OCI-LY1 (cell line): ENCODE data around the gene SPACA4.

ENCODE experiments used
- H2AFZ ChIP-seq: fragments of 200-600 bp; sonication (generic), shearing (Covaris generic); 2 replicates; pipeline ENCODE4 v1.6.0; 2014; ENCODE audit warnings: antibody characterized with exemption, mild to moderate bottlenecking, low read length
- H3F3A ChIP-seq: fragments of 200-600 bp; sonication (generic), shearing (Covaris generic); 2 replicates; pipeline ENCODE4 v1.6.0; 2014; ENCODE audit warnings: mild to moderate bottlenecking, antibody characterized with exemption, low read length, moderate library complexity; ENCODE audit not compliant: insufficient read depth
- H3K27ac ChIP-seq: fragments of 200-600 bp; sonication (generic); 2 replicates; pipeline ENCODE4 v1.5.1; 2014; ENCODE audit warnings: low read length, mixed run types, mild to moderate bottlenecking, low read depth; ENCODE audit not compliant: poor library complexity, severe bottlenecking
- H3K27me3 ChIP-seq: fragments of 200-600 bp; sonication (generic); 2 replicates; pipeline ENCODE4 v1.6.0; 2014; ENCODE audit warnings: antibody characterized with exemption, mild to moderate bottlenecking, low read length, moderate library complexity; ENCODE audit not compliant: insufficient read depth
- H3K36me3 ChIP-seq: fragments of 200-600 bp; sonication (generic); 2 replicates; pipeline ENCODE4 v1.6.1; 2014; ENCODE audit warnings: mild to moderate bottlenecking, antibody characterized with exemption, low read length, moderate library complexity, mixed read lengths; ENCODE audit not compliant: insufficient read depth
- H3K4me1 ChIP-seq: fragments of 200-600 bp; sonication (generic); 2 replicates; pipeline ENCODE4 v1.5.1; 2014; ENCODE audit warnings: mild to moderate bottlenecking, low read length, moderate library complexity; ENCODE audit not compliant: insufficient read depth, severe bottlenecking
- H3K4me2 ChIP-seq: fragments of 200-600 bp; sonication (generic), shearing (Covaris generic); 2 replicates; pipeline ENCODE4 v1.6.1; 2014; ENCODE audit warnings: low read length
- H3K4me3 ChIP-seq: fragments of 200-600 bp; sonication (generic); 2 replicates; pipeline ENCODE4 v1.5.1; 2014; ENCODE audit warnings: low read length, low read depth, mild to moderate bottlenecking, mixed read lengths; ENCODE audit not compliant: poor library complexity, severe bottlenecking
- H3K79me2 ChIP-seq: fragments of 200-600 bp; shearing (Covaris generic); 2 replicates; pipeline ENCODE4 v1.6.1; 2016; ENCODE audit warnings: mixed run types, low read length, mixed read lengths; ENCODE audit not compliant: insufficient read depth
- H3K9ac ChIP-seq: fragments of 200-600 bp; sonication (generic), shearing (Covaris generic); 2 replicates; pipeline ENCODE4 v1.6.1; 2014; ENCODE audit warnings: mild to moderate bottlenecking, low read length, mixed read lengths
- H3K9me2 ChIP-seq: fragments of 200-600 bp; sonication (generic), shearing (Covaris generic); 2 replicates; pipeline ENCODE4 v1.6.1; 2014; ENCODE audit warnings: low read depth, mild to moderate bottlenecking, low read length, mixed read lengths
- H3K9me3 ChIP-seq: fragments of 200-600 bp; shearing (Covaris generic); 2 replicates; pipeline ENCODE4 v1.6.1; 2014; ENCODE audit warnings: low read length, mixed read lengths
- H4K20me1 ChIP-seq: fragments of 200-600 bp; sonication (generic), shearing (Covaris generic); 2 replicates; pipeline ENCODE4 v1.6.0; 2016; ENCODE audit warnings: mild to moderate bottlenecking, low read length; ENCODE audit not compliant: insufficient read depth
- CTCF ChIP-seq: fragments of 200-600 bp; sonication (generic), shearing (Covaris generic); IDR thresholded peaks from 2 replicates; pipeline ENCODE4 v1.5.1; 2017; ENCODE audit warnings: mild to moderate bottlenecking, antibody characterized with exemption, low read length, moderate library complexity, mixed read lengths
- EZH2 ChIP-seq: fragments of 200-600 bp; sonication (generic), shearing (Covaris generic); IDR thresholded peaks from 2 replicates; pipeline ENCODE4 v1.8.0; 2017; ENCODE audit warnings: borderline replicate concordance, mixed run types, mild to moderate bottlenecking, antibody characterized with exemption, low read length, moderate library complexity, mixed read lengths

Gene SPACA4

GRCh38 chr19:48634424-48635262 lies 28.1 kb downstream of the SPACA4 start:
- H3K79me2 ChIP-seq = no peaks in the 10 kb centered on the region
- H3K9ac ChIP-seq = peak overlapping the region; percentile 82
- H3K4me1 ChIP-seq = peaks cover 53% of the 10 kb centered on the region
- H3K9me3 ChIP-seq = no peaks in the 10 kb centered on the region
- peak overlapping the region; percentile 84 for H3K4me3 ChIP-seq
- 0 out of 2 replicates have a peak, but pooled peaks cover 5% of the 10 kb centered on the region for H3F3A ChIP-seq
- H4K20me1 ChIP-seq = no peaks in the 10 kb centered on the region
- no peaks in the 10 kb centered on the region for H3K9me2 ChIP-seq
- TF ChIP-seq EZH2 = no peak
- H3K27me3 ChIP-seq = no peaks in the 10 kb centered on the region
- peaks cover 12% of the 10 kb centered on the region for H3K36me3 ChIP-seq
- H2AFZ ChIP-seq = no peak overlapping the region
- peak overlapping the region; percentile 86 for H3K27ac ChIP-seq
- peak overlapping the region; percentile 93 for H3K4me2 ChIP-seq

- no peaks in the 10 kb centered on the region for H3K79me2 ChIP-seq
- peaks cover 53% of the 10 kb centered on the region for H3K4me1 ChIP-seq
- H3K36me3 ChIP-seq = peaks cover 4% of the 10 kb centered on the region; the same call in 1 of the 2 replicates
- peak overlapping the region; percentile 93 for H3K4me2 ChIP-seq
- H3K9me3 ChIP-seq = no peaks in the 10 kb centered on the region
- H2AFZ ChIP-seq = no peak overlapping the region
- no peaks in the 10 kb centered on the region for H4K20me1 ChIP-seq
- peak overlapping the region; percentile 96 for H3K27ac ChIP-seq
- H3K27me3 ChIP-seq = no peaks in the 10 kb centered on the region
- TF ChIP-seq EZH2 (no peak), CTCF (no peak)
- 0 out of 2 replicates have a peak, but pooled peaks cover 5% of the 10 kb centered on the region for H3F3A ChIP-seq
- H3K9me2 ChIP-seq = no peaks in the 10 kb centered on the region
- peak overlapping the region; percentile 96 for H3K9ac ChIP-seq
- peak overlapping the region; percentile 84 for H3K4me3 ChIP-seq
Observed at GRCh38 chr19:48635263-48635965, 28.9 kb downstream of the SPACA4 start.

GRCh38 chr19:48635966-48636858 lies 29.7 kb downstream of the SPACA4 start:
- H3K9me2 ChIP-seq = no peaks in the 10 kb centered on the region
- peak overlapping the region; percentile 96 for H3K9ac ChIP-seq
- H3K4me2 ChIP-seq = peak overlapping the region; percentile 93
- H3K27me3 ChIP-seq = no peaks in the 10 kb centered on the region
- peaks cover 4% of the 10 kb centered on the region; the same call in 1 of the 2 replicates for H3K36me3 ChIP-seq
- TF ChIP-seq EZH2 = no peak
- no peak for TF ChIP-seq CTCF
- H4K20me1 ChIP-seq = no peaks in the 10 kb centered on the region
- no peaks in the 10 kb centered on the region for H3K9me3 ChIP-seq
- H3K4me3 ChIP-seq = peak overlapping the region; percentile 84
- H3K79me2 ChIP-seq = no peaks in the 10 kb centered on the region
- H3K27ac ChIP-seq = peak overlapping the region; percentile 96
- no peak overlapping the region for H2AFZ ChIP-seq
- 0 out of 2 replicates have a peak, but pooled peaks cover 5% of the 10 kb centered on the region for H3F3A ChIP-seq
- H3K4me1 ChIP-seq = peaks cover 53% of the 10 kb centered on the region
